Adrenal gland (tissue), 12 donors: ENCODE results near the gene C9orf40. TPM values are rescaled to one million over a fixed set of nuclear protein-coding genes. Genes with fewer than 3 reads are reported as not detected.

ENCODE experiments used
- DNase-seq, 7 donors: peaks; one replicate each; pipeline ENCODE4 v3.0.0-alpha.2; 2019 to 2020
- H3K27ac ChIP-seq, 5 donors: fragments of 200-600 bp; sonication (generic) in 4 of 5; 1 replicate in 3 of 5; 2 replicates in 2 of 5; pipeline versions ENCODE4 v1.5.1 to v1.8.0; 2016 to 2020; ENCODE audit warnings: mild to moderate bottlenecking in 1 of 5
- H3K27me3 ChIP-seq: fragments of 200-600 bp; 2 replicates; pipeline ENCODE4 v1.8.0; 2021
- H3K36me3 ChIP-seq, 2 donors: fragments of 200-600 bp; replicated peaks in 1 of 2; 1 replicate in 1 of 2; 2 replicates in 1 of 2; pipeline versions ENCODE4 v1.5.1 to v1.8.0; 2018 to 2022
- H3K4me1 ChIP-seq, 2 donors: fragments of 200-600 bp; replicated peaks in 1 of 2; 1 replicate in 1 of 2; 2 replicates in 1 of 2; pipeline versions ENCODE4 v1.5.1 to v1.8.0; 2018 to 2021
- H3K4me3 ChIP-seq, 4 donors: fragments of 200-600 bp; sonication (generic) in 3 of 4; one replicate each; pipeline ENCODE4 v1.5.1; 2016 to 2018
- H3K9me3 ChIP-seq, 3 donors: fragments of 200-600 bp; sonication (generic) in 1 of 3; replicated peaks in 1 of 3; 1 replicate in 2 of 3; 2 replicates in 1 of 3; pipeline versions ENCODE4 v1.5.1 to v1.8.0; 2016 to 2021
- POLR2A ChIP-seq, 2 donors: fragments of 450-650 bp; IDR thresholded peaks; one replicate each; pipeline ENCODE4 v1.6.1; 2017; ENCODE audit warnings: antibody characterized with exemption in 2 of 2, mild to moderate bottlenecking in 2 of 2, moderate library complexity in 1 of 2
- WGBS, 4 donors: extraction: QIAGEN DNeasy Blood & Tissue Kit in 2 of 4; methylation state at CpG; one replicate each; pipeline versions ENCODE4 v1.1.5 to v1.1.7; 2013 to 2017; 5-methylcytosine and 5-hydroxymethylcytosine counted together
- intact Hi-C, 2 donors: fragments of 100-400 bp; cut with DNase I; formaldehyde crosslinking; loops; one replicate each; pipeline versions ENCODE4 v1.14.1 to v1.15.0; 2022 to 2023
- polyA plus RNA-seq, 3 donors: library from polyadenylated mRNA; stranded (reverse); fragments of 200-250 nt in 2 of 3; fragments of 350-450 nt in 1 of 3; fragmentation: Illumina TruSeq in 1 of 3; extraction: RNeasy Lipid Tissue Mini Kit (QIAGEN cat#74804) in 1 of 3; gene quantifications; one replicate each; pipeline ENCODE4 v1.2.3, GENCODE V29; 2013 to 2014
- total RNA-seq, 9 donors: library from RNA; depleted of rRNA in 4 of 9; stranded (reverse); fragments of >200 nt in 4 of 9; fragments of 120-200 nt in 1 of 9; fragmentation: NEBNext Ultra II Directional in 1 of 9; extraction: Animal tissue kit (Norgen Biotek cat#: 25700) in 1 of 9; gene quantifications; one replicate each; pipeline versions ENCODE4 v1.1.0 to v1.2.4, GENCODE V29; 2013 to 2023
- TF ChIP-seq, protein P1 (sequence below), 6 experiments: fragments of 450-650 bp in 4 of 6; fragments of 200-600 bp in 2 of 6; sonication (generic) in 1 of 6; IDR thresholded peaks; 1 replicate in 5 of 6; 2 replicates in 1 of 6; pipeline versions ENCODE4 v1.5.1 to v1.8.0; 2016 to 2021; ENCODE audit warnings: antibody characterized with exemption in 6 of 6, mild to moderate bottlenecking in 2 of 6, moderate library complexity in 1 of 6
- donor health status: healthy with polysubstance abuse.
- donor health status: Bipolar disorder and iron deficiency.
- donor health status: DM: yes; HTN: yes; CAD: no.
- donor health status: DM: no; HTN: no; CAD: no.
- donor health status: DM: no; HTN: no; CAD: no.
- donor health status: DM: yes; HTN: yes; CAD: no.

Gene C9orf40
- total and polyA plus RNA-seq, 12 donors: 1.4 to 4.6 (median 2.4) TPM

DNA sequence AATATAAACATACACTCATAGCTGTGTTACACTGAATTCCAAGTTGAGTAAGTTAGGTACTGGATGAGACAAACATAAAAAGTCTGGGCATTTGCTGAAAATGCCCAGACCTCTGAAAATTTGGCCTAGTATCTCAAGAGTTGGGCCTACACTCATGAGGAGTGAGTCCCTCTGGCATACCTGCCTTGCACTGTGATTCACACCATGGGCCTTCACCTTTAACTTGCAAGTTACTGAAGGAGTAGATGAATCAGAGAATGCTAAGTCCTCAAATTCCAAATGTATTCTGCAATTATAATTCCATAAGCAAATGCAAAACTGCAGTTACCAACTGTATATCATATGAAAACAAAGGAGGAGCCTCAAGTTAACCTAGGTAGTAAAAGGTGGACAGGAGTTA, 32.3 kb upstream of the C9orf40 start:
- no peak overlapping the region for H3K4me3 ChIP-seq
- no peaks in the 10 kb centered on the region for H3K9me3 ChIP-seq
- no peak overlapping the region for H3K27ac ChIP-seq
- no peaks in the 10 kb centered on the region for H3K36me3 ChIP-seq
- H3K4me1 ChIP-seq: no peaks in the 10 kb centered on the region
- no peaks in the 10 kb centered on the region for H3K27me3 ChIP-seq
- TF ChIP-seq, protein P1, sequence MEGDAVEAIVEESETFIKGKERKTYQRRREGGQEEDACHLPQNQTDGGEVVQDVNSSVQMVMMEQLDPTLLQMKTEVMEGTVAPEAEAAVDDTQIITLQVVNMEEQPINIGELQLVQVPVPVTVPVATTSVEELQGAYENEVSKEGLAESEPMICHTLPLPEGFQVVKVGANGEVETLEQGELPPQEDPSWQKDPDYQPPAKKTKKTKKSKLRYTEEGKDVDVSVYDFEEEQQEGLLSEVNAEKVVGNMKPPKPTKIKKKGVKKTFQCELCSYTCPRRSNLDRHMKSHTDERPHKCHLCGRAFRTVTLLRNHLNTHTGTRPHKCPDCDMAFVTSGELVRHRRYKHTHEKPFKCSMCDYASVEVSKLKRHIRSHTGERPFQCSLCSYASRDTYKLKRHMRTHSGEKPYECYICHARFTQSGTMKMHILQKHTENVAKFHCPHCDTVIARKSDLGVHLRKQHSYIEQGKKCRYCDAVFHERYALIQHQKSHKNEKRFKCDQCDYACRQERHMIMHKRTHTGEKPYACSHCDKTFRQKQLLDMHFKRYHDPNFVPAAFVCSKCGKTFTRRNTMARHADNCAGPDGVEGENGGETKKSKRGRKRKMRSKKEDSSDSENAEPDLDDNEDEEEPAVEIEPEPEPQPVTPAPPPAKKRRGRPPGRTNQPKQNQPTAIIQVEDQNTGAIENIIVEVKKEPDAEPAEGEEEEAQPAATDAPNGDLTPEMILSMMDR (IDR thresholded peaks at IDR 0.05): no peak
- TF ChIP-seq POLR2A (IDR thresholded peaks at IDR 0.05): no peak
- DNase-seq: peak in 1 of 7 donors; percentile 13
- intact Hi-C loops: no loop called here

DNA sequence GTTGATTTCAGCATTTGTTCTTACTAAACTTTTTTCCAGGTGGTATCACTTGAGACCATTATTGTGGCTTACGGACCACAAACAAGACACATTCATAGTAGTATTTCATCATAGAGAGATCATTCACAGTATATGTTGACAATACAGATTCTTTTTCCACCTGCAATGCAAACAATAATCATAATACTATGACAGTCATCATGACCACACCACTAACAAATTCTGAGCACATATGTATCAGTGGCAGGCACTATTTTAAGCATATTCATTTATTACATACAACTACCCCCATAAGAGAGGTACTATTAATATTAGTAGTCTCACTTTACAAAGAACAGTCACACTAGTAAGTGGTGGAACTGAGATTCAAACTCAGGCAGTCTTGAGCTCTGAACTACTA, 31.0 kb upstream of the C9orf40 start:
- 96 to 99% (median 97%) methylated on average over 1 of the region's 1 CpG for WGBS, 4 donors
- no peak for DNase-seq
- intact Hi-C loops: no loop called here
- Histone ChIP-seq H3K4me1 (no peaks in the 10 kb centered on the region), H3K27ac (no peak overlapping the region), H3K9me3 (no peaks in the 10 kb centered on the region), H3K4me3 (no peak overlapping the region), H3K27me3 (no peaks in the 10 kb centered on the region), H3K36me3 (no peaks in the 10 kb centered on the region)
- TF ChIP-seq, protein P1 (IDR thresholded peaks at IDR 0.05): no peak
- no peak for TF ChIP-seq POLR2A (IDR thresholded peaks at IDR 0.05)

DNA sequence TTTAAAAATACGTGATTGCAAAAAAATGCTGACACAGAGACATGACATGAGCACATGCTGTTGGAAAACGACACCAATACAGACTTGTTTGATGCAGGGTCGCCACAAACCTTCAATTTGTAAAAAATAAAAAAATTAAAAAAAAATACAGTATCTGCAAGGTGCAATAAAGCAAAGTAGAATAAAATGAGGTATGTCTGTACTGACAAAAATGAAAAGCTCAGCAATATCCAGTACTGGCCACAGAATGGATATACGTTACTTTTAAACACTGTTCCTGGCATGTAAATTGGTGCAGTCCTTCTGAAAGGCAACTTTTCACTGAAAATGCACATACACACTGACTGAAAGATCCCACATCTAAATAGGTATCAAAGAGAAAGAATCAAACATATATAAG, 27.1 kb upstream of the C9orf40 start:
- Histone ChIP-seq H3K36me3 (no peaks in the 10 kb centered on the region), H3K9me3 (no peaks in the 10 kb centered on the region), H3K4me1 (no peaks in the 10 kb centered on the region), H3K27ac (no peak overlapping the region), H3K27me3 (no peaks in the 10 kb centered on the region), H3K4me3 (no peak overlapping the region)
- DNase-seq: no peak
- 95 to 98% (median 96%) methylated on average over 4 of the region's 4 CpGs for WGBS, 4 donors
- intact Hi-C loops: no loop called here
- no peak for TF ChIP-seq POLR2A (IDR thresholded peaks at IDR 0.05)
- TF ChIP-seq, protein P1 (IDR thresholded peaks at IDR 0.05): no peak

DNA sequence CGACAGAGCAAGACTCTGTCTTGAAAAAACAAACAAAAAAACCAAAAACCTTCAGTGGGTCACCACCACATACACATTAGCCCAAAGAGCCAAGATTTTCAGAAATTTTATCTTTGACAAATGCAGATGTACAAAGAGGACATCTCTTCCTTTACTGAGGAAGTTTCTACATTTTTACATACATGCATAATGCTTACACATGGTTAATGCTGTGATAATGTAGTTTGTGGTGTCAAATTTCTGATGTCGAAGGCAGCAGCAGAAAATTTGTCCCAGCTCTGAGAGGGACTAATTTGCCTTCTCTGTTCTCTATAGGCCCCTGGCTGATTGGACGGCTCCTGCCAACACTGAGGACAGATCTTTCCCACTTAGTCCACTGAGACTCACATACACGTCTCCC, 24.6 kb upstream of the C9orf40 start:
- WGBS, 4 donors: 92 to 95% (median 94%) methylated on average over 4 of the region's 4 CpGs

More for the DNA sequence above, 24.6 kb upstream of the C9orf40 start:
- no peak overlapping the region for H3K4me3 ChIP-seq
- no peak for DNase-seq
- TF ChIP-seq, protein P1 (IDR thresholded peaks at IDR 0.05): no peak
- no peak for TF ChIP-seq POLR2A (IDR thresholded peaks at IDR 0.05)
- no peaks in the 10 kb centered on the region for H3K27me3 ChIP-seq
- no peaks in the 10 kb centered on the region for H3K36me3 ChIP-seq
- H3K4me1 ChIP-seq: no peaks in the 10 kb centered on the region
- intact Hi-C loops: no loop called here
- H3K27ac ChIP-seq: no peak overlapping the region
- H3K9me3 ChIP-seq: no peaks in the 10 kb centered on the region
